ENCODE results near the gene ATP6V1E1.
"Not testable (repeated sequence)": the region's sequence is repeated elsewhere in the genome, so short reads cannot be mapped to it uniquely, and the experiment has no call there.

The ATP6V1E1 gene

GRCh38 chr22:17628406-17629172 is at the start of gene ATP6V1E1:
TSS of gene ATP6V1E1 (minus strand) at chr22:17628749. CDS start at chr22:17628635, 114 bp downstream.
- peak; percentile 97 for DNase-seq

GRCh38 chr22:17675584-17675983 is 47.0 kb upstream of the ATP6V1E1 start:
- DNase-seq = no peak

GRCh38 chr22:17674152-17674551 is 45.6 kb upstream of the ATP6V1E1 start:
- no peak for DNase-seq

- no peak for DNase-seq
Observed at GRCh38 chr22:17672417-17672991, 44.0 kb upstream of the ATP6V1E1 start.

GRCh38 chr22:17671521-17672092 is 43.1 kb upstream of the ATP6V1E1 start:
- DNase-seq = not testable (repeated sequence)

- no peak for DNase-seq
Observed at GRCh38 chr22:17665854-17666253, 37.3 kb upstream of the ATP6V1E1 start.

- no peak for DNase-seq
Observed at GRCh38 chr22:17665248-17665647, 36.7 kb upstream of the ATP6V1E1 start.

GRCh38 chr22:17664414-17665055 is 36.0 kb upstream of the ATP6V1E1 start:
- DNase-seq = no peak

GRCh38 chr22:17656870-17657395 is 28.4 kb upstream of the ATP6V1E1 start:
- DNase-seq = no peak

GRCh38 chr22:17655289-17655688 is 26.7 kb upstream of the ATP6V1E1 start:
- DNase-seq = no peak

- no peak for DNase-seq
Observed at GRCh38 chr22:17648569-17648968, 20.0 kb upstream of the ATP6V1E1 start.

GRCh38 chr22:17647991-17648390 is 19.4 kb upstream of the ATP6V1E1 start:
- DNase-seq = no peak

GRCh38 chr22:17647452-17647851 is 18.9 kb upstream of the ATP6V1E1 start:
- DNase-seq = no peak

- not testable (repeated sequence) for DNase-seq
Observed at GRCh38 chr22:17642357-17642756, 13.8 kb upstream of the ATP6V1E1 start.

GRCh38 chr22:17641269-17641668 is 12.7 kb upstream of the ATP6V1E1 start:
- DNase-seq = no peak

- DNase-seq = peak; percentile 47
Observed at GRCh38 chr22:17639247-17639741, 10.7 kb upstream of the ATP6V1E1 start.

- DNase-seq = peak; percentile 91
Observed at GRCh38 chr22:17638432-17639246, 10.1 kb upstream of the ATP6V1E1 start, which contains the start of gene BCL2L13. TSS of gene BCL2L13 (plus strand) at chr22:17638757. CDS start at chr22:17655712, 16,955 bp downstream.

- DNase-seq = no peak
Observed at GRCh38 chr22:17638182-17638431, 9.6 kb upstream of the ATP6V1E1 start.

GRCh38 chr22:17637490-17638181 is 9.1 kb upstream of the ATP6V1E1 start:
- DNase-seq = no peak

GRCh38 chr22:17636850-17637249 is 8.3 kb upstream of the ATP6V1E1 start:
- DNase-seq = not testable (repeated sequence)

- no peak for DNase-seq
Observed at GRCh38 chr22:17634696-17635095, 6.1 kb upstream of the ATP6V1E1 start.

GRCh38 chr22:17633998-17634323 is 5.4 kb upstream of the ATP6V1E1 start:
- DNase-seq = no peak

All from CD4-positive, alpha-beta T cell treated with Interleukin-21 for 1 hour (primary cell).